Activated CD4-positive, alpha-beta T cell treated with anti-CD3 and anti-CD28 coated beads, Interleukin-10, Interleukin-2, amounts not matched to agents 100 ng/mL and 50 ng/mL, durations not matched to agents 16 hours and 8 hours (primary cell): ENCODE measurements around the gene DGKG.

Source experiments
- DNase-seq: peaks from one replicate; pipeline ENCODE4 v3.0.0-alpha.2; 2020

DGKG gene

DNA sequence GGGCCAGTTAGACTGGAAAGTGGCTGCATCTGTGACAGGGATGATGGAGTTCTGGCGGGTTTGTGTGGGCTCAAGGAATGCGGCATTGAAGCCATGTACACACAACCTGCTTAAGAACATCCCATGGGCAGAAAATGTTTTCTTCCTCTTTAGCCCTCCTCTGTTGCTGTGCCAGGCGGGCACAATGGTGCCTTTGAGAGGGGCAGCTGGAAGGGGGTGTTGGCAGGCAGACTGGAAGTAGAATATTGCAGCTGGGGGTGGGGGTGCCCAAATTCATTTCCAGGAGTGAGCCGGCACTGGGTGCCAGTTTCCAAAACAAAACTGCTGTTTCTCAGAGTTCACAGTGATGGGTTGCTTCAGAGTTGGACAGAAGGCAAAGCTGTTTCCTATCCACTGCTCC is 161.3 kb downstream of the DGKG start:
- DNase-seq, result no peak

DNA sequence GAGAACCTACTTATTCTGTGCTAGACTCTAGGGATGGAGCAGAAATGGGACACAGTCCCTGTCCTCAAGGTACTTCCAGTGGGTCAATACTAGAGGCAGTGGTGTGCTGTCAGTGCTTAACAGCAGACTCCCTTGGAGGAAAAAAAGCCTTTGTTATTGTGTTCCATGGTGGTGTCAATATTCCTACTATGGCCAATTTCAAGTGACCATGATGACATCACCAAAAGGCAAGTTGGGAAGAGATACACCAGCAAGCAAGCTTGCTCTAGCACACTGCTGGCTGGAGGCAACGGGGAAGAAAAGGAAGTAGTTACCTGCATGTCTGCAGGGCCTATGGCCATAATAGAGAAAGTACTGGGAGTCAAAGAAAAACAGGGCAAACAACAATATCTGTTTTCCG is 163.6 kb downstream of the DGKG start:
- no peak for DNase-seq

DNA sequence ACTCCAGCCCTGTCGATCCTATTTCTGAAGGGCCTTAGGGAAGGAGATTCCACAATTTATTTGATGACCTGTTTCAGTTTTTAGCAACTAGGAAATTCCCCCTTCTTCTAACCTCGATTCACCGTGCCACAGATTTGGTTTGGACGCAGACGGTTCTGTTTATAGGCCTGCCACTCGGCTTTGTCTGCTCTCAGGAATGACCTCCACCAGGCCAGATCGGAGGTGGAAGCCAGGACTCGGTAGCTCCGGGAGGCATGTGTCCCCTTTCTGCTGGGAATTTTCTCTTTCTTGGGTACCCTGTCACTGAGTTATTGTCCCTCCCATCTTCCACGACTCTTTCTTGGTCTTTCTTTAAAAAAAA is 167.6 kb downstream of the DGKG start:
- DNase-seq, result no peak

DNA sequence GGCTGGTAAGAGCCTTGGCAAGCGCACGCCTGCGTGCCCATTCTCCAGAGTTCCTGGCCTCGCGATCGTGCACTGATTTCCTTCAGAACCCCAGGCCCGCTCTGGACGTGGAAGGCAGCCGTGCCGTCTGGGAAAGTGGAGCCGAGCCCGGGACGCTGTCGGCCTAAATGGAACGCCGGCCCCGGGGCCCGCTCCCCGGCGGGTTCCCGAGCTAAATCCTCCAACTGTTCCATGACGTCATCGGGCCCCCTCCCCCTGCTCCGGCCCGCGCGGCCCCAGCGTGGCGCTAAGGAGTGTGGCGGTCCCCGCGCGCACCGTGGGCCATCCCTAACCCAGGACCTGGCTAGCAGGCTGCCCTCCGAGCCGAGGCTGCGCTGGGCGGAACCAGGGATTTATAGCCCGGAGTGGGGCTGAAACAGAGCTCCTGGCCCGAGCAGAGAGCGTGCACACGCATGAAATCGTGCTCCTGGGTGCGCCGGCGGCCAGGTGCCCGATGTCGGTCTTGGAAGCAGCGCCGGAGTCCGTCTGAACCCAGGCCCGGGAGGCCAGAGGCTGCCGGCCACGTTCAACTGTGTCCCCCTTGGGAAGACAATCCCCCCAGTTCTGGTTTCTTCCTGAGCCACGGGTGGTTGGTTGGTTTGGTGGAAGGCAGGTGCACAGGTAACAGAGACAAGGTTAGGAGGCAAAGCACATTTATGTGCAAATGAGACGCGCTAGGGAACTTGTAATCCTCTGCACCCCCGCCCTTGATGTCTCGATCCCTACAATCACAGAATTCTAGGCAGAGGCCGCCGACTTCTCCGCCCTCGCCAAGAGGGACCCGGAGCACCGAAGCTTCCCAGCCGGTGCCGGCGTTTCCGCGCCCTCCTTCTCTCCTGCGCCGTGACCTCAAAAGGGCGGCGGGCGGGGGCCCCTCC is 168.2 kb downstream of the DGKG start:
- DNase-seq, result no peak

DNA sequence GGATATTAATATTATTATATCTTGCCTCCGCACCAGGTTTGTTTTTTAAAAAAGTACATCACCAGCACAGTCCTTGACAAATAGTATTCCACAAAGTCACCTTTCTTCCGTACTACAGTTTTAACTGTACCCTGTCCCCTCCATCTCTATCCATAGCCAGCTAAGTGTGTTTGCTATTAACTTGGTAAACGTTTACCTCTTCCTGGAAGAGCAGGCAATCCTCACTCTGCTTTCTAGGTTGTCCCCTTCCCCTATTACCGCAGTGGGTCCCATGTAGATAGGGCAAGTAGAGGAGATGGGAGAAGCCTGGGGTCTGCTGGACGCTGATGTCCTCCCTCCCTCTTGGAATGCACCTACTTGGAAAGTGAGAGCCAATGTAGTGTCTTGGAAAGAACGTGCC is 169.2 kb downstream of the DGKG start:
- DNase-seq, result no peak

DNA sequence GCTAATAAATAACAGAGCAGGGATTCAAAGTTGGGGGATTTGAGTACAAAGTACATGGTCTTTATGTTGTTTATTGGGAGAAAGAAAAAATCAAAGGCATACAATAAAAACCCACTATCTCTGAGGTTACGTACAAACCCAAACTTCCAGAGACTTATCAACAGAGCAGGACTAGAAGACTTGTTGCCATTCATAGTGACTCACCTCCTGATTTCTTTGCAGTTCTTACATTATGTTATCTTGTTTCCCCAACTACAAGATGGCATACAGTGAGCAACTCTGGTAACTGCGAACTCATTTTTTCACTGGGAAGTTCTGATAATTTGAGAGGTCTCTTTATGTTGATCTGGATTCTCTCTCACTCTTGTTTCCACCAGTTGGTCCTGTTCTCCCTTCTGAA is 172.5 kb downstream of the DGKG start:
- no peak for DNase-seq

DNA sequence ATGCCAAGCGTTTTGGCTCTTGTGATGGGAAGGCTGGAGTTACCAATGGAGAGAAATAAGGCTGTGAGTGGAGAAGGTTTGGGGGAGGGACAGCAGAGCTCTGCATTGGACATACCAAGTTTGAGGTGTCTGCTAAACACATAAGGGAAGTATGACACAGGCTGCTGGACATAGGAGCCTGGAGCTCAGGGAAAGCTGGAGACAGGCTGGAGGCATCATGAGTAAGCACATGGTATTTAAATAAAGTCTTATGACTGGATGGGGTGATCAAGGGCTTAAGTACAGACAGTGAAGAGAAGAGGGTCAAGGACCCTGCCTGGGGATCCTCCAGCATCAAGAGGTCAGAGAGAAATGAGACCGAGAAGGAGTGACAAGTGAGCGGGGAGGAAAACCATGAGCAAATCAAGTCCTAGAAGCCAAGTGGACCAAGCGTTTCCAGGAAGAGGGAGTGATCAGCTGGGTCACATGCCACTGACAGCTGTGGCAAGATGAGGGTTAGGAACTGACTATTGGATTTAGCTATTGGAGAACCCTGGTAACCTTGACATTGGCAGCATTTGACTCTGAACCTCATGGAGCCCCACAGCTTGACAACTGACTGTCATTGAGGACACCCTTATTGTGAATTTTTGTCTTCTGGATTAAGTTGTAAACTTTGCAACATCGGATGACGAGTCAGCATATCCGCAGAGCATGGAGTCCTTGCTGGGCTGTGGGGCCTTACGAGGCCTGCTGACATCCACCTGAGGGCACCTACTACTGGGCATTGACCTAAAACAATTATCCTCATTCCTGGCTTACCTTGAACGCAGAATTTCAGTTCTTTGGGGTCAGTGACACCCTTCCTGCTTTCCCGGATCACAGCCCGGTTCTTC is 174.4 kb downstream of the DGKG start:
- DNase-seq, result no peak

DNA sequence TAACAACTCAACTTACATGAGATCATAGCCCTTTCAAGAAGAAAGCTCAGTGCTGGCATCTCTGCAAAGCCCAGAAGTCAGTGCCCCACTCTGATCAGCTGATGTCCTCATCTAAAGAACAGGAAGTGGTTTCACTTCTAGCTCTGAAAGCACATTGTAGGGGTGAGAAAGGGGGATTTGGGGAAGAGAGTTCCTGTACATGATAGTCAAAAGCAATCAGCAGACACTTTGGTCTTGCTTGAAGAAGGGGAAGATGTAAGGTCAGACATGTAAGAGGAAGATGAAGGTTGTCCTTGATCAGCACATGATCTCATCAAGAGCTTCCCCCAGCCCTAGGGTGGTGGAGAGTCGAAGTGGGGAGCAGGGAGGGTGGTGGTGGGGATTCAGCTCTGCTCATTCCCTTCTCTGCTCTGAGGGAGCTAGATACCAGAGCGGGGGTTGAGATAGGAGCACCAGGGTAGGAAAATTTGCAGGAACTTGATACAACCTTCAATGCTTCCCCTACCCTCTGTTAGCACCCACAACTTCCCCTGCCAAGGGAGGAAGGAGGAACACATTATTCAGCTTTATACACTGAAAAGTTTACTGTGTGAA is 176.7 kb downstream of the DGKG start:
- peak; percentile 67 for DNase-seq

DNA sequence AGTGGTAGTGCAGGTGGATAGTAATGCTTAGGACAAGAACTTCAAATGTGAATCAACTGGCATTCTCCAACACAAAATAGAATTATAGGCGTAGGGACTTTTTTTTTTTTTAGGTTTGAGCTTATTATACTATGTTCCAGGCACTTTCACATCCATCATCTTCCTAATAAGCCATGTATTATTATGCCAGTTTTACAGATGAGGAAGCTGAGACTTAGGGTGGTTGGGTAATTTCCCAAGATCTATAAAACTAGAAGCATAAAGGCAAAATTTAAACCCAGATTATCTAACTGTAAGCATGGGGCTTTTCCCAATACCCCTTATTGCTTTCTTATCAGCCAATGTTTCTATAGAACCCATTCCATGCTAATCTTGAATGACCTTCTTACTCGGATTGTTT is 178.0 kb downstream of the DGKG start:
- DNase-seq, result no peak

DNA sequence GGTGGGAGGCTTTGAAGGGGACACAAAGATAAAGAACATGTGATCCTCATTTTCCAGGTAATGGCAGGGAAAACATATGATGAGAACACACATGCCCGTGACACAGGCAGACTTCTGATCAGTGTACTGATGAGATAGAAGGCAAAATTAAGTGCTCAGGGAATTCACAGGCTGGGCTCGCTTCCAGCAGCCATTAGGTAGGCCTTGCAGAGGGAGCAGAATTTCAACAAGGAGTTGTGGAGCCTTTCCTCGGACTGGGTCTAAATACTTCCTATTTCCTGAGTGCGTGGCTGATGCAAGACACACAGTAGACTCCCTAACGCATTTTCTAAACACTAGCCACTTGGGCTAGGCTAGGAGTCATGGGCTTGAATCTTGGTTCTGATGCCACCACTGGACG is 179.2 kb downstream of the DGKG start:
- no peak for DNase-seq

DNA sequence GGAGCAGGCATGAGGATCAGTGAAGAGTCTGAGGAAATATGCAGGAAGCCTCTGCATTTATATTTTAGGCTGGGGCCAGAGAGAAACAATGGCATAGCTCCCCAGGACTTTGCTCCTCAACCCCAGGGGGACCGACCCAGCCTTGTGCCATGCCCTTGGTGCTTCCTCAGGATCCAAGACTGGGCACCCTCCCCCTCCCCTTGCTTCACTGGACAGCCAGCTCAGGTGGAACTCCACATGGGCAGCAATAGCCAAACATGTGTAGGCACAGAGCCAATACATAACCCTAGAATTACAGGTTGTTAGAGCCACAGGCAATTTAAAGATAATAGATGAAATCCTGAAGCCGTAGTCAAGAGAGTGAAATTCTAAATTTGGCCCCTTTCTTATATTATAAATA is 180.1 kb downstream of the DGKG start:
- no peak for DNase-seq

DNA sequence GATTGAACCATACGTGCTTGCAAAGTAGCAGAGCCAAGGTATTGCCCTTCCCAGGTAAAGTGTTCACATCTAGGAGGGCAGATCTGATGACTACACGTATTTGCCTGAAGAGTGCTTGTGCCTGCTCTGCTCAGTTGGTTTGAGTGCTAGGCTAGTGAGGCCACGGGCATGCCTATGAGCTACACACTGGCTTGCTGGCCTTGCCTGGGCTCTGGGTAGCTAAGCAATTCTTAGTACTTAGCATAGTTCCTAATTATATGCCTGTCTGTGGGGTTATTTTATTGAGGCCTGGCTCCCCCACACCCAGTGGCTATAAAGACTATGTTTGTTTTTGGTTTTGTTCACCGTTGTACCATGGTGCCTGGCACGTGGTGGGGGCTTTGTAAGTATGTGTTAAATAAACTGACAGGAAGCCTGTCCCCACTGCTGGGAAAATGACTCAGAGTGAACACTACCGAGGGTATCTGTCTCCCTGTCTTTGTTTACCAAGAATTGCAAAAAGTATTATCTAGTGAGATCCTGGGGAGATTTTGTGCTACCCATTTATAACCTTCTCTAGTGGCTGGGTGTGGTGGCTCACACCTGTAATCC is 181.0 kb downstream of the DGKG start:
- peak; percentile 73 for DNase-seq

DNA sequence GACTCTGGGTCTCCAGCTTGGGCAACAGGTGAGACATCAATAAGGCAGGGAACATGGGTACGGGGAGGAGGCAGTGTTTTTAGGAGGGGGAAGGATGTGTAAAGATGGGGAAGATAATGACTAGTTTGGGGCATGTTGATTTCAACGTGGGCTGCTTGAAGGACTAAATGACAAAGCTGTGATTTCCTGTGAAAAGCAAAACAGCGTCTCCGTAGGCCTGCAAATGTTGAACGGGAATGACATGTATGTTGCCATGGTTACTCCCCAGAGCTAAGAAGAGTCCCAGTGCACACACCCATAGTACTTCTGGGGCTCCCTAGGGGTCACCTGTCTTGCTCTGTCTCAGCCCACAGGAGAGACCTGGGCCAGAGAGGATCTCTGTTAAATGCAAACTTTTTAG is 181.9 kb downstream of the DGKG start:
- peak; percentile 77 for DNase-seq

DNA sequence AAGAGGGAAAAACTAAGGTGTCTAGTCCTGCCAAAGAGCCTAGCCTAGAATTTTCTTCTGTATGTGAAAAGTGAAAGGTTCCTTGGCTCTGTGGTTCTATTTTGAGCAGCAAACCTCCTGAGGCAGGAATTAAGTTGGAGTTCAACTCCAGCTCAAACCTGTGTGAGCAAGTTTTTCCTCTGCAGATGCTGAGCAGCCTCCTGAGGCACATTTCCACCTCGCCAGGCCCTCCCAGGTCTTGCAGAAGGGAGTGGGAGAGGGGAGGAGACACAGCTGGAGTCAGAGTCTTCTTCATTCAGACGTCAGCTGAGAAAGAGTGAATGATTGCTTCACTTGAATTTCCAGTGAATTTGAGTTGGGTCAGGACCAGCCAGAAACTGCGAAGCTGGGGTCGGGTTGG is 183.6 kb downstream of the DGKG start:
- DNase-seq, result no peak

DNA sequence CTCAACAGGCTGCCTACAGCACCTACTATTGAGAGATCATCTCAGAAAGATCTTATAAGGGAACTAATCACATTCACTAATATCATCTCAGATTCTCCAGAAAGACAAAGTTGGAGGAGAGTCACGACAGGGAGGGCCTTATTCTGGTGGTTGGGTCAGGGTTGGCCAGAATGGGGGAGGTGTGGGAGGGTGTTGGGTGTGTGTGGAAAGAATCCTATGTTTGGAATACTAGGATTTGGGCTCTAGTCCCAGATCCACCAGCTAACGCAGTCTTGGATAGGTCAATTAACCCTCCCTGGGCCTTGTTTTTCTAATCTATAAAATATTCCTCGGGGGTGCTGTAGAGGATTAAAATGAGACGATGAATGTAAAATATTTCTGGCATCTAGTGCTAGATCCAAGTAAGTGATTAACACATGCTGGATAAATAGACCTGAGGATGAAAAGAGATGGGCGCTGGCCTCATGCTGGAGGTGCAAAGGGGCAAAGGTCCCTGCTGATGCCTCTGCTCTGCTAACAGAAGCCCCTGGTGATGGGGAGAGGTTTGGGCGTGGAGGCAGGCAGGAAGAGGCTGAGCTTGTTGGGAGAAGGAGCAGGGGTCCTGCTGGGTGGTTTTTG is 185.6 kb downstream of the DGKG start:
- no peak for DNase-seq

DNA sequence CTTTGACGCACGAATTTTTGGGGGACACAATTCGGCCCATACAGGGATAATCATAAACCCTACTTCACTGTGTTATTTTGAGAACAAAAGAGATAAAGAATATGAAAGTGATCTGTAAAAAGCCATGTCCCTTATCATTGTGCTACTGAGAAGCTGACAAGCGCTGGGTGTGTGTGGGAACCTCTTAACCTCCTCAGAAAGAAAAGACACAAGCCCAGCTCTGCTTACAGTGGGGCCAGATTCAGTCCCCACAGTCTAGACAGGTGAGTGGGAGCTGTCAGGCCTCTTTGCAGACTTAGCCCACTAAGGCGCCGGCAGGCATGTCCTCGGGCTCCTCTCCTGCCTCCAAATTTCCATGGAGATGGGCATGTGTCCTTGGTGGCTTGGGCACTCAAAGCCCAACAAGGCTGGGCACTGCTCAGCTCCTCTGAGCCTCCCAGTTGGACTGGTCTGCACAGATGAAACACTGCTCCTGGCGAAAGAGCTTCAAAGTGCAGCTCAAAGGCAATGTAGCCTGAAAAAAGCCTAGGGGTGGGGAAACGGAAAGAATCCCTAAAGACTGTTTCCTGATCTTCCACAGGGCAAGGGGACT is 188.7 kb downstream of the DGKG start:
- no peak for DNase-seq

DNA sequence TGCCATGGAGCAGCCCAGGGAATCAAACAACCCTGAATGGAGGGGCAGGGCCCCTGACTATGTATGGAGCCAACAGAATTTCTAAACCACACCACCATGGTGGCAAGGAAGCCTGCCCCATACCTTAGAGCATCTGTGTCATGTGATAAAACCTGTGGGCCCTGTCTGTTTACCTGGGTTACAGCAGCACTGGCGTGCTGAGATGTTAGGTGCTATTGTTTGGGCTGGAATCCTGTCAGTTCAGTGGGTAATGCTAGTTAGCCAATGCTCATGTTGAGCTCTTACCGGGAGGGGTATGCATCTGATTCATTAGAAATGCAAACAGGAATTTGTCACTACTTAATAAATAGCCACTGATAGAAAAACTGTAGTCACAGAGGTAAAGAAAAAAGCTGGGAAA is 189.7 kb downstream of the DGKG start:
- DNase-seq, result no peak

DNA sequence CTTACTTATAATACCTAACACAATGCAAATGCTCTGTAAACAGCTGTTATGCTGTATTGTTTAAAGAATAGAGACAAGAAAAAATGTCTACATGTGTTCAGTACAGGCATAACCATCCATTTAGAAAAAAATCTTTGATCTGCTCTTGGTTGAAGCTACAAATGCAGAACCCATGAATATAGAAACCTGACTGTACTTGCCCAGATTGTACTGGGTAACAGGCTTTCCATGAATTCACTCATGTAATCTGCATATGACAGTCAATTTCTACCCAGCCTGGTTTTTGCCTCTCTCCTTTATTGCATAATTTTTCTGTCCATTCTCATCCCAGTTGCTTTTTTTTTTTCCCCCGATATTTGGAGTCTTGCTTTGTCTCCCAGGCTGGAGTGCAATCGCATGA is 190.5 kb downstream of the DGKG start:
- DNase-seq, result no peak

DNA sequence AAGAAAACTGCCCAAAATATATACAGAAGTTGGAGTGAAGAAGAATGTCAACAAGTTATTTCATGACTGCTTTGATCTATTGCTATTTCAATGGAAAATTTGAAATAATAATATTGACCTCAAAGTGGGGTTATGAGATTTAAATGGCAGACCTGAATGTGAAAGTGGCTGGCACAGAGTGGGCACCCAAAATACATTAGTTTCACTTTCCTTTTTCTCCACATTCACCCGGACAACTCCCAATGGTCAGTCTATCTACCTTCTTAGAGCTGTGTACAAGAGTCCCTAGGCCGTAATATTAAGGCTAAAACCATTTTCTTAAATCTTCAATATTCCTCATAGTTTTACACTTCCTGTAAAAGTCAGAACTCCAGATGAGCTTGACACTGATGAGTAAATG is 191.5 kb downstream of the DGKG start:
- no peak for DNase-seq

DNA sequence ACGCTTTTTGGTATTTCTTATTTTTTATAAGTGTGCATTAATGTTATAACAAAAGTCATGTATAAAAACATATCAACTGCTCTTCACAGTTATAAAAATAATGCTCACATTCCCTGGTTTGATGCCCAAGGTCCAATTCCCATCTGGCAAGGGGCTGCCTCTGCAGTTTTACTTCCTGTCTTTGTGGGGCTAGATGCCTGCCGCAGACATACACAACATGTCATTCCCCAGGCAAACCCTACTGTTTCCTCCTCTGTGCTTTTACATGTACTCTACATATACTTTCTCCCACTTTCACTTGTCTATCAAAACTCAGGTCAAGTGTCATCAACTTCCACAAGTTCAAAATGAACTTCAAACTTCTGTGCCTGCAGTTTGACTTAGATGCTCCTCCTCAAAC is 192.7 kb downstream of the DGKG start:
- no peak for DNase-seq

DNA sequence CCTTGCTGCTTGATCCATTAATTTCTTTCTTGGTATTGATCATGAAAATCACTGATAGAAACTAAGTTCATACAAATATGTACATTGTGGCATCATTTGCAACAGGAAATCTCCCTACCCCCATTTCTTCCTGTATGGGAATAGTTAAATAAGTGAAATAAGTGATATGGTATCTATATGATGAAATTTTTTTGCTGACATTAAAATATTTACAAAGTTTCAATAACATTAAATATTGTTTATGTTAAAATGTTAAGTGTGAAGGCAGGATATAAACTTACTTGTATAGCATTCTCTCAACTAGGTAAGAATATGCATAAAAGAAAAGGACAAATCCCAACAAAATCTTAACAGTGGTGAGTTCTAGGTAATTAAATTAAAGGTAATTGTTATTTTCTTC is 193.1 kb downstream of the DGKG start:
- no peak for DNase-seq

DNA sequence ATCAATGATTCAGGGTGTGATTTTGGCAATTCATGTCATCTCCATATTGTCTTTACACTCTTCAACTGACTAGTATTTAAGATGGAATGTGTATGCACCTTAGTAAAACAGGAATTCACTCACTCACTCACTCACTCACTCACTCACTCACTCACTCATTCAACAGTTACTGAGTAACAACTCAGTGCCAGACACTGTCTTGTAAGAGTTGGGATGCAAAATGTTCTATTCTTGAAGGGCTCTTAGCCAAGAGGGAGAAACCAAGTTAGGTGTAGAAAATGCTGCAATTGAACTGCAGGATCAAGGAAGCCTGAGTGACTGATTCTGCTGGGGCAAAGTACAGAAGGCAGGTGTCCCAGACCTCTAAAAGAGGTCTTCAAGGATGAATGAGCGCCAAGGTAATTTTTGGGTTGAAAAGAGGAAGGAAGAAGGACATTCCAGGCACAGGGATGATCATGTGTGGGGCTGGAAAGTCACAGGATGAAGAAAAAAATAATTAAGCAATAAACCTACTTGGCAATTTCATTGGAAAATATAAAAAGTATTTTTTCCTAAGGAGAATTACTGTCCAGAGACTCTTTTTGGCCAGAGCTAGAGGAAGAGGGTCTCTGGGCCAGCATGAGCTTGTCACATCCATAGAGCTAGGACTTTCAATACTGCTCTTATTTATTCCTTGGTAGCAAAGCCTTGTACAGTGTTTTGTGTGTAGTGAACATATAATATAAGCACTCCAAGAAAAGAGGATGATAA is 194.2 kb downstream of the DGKG start:
- DNase-seq, result no peak
